WTC11 (cell line): Measurements from ENCODE around the gene PAQR6. TPM values are rescaled to one million over a fixed set of nuclear protein-coding genes. Genes with fewer than 3 reads are reported as not detected.

ENCODE experiments used
- ATAC-seq: fragments of 200-7000 bp; cut with Tn5 transposase; 2 replicates; pipeline ENCODE4 v1.10.0; 2021; ENCODE audit warnings: mild to moderate bottlenecking, moderate library complexity
- CTCF ChIA-PET: fragments of 300-600 bp; sonication (Branson Sonifier 250); formaldehyde crosslinking; loops from one replicate; lab custom pipeline; 2021; ENCODE audit warnings: antibody characterized with exemption; lab: Charles Lee
- POLR2A ChIA-PET: fragments of 350-600 bp; sonication (Branson Sonifier 250); formaldehyde crosslinking; loops from one replicate; lab custom pipeline; 2021; ENCODE audit warnings: antibody characterized with exemption; lab: Charles Lee
- DNase-seq: peaks from one replicate; pipeline ENCODE4 v3.0.0; 2021; ENCODE audit warnings: low spot score
- H3K27ac Mint-ChIP-seq: 2 replicates; pipeline ENCODE4 v1.8.0; 2021; ENCODE audit warnings: mixed read lengths
- H3K27me3 Mint-ChIP-seq: 2 replicates; pipeline ENCODE4 v1.8.0; 2021; ENCODE audit warnings: low read depth, mild to moderate bottlenecking, moderate library complexity, mixed read lengths
- H3K36me3 Mint-ChIP-seq: 2 replicates; pipeline ENCODE4 v1.8.0; 2021; ENCODE audit warnings: mixed read lengths
- H3K4me1 Mint-ChIP-seq: 2 replicates; pipeline ENCODE4 v1.8.0; 2022; ENCODE audit warnings: mixed read lengths
- H3K4me3 Mint-ChIP-seq: 2 replicates; pipeline ENCODE4 v1.8.0; 2021; ENCODE audit warnings: mild to moderate bottlenecking, moderate library complexity, mixed read lengths
- H3K9me3 Mint-ChIP-seq: 2 replicates; pipeline ENCODE4 v1.8.0; 2021; ENCODE audit warnings: mixed read lengths
- ARID4B ChIP-seq: sonication (generic); formaldehyde crosslinking; IDR thresholded peaks from 2 replicates; pipeline ENCODE4 v1.8.0; 2023; ENCODE audit warnings: missing genetic modification reagents, mild to moderate bottlenecking, borderline replicate concordance
- CBFB ChIP-seq: sonication (generic); formaldehyde crosslinking; IDR thresholded peaks from 2 replicates; pipeline ENCODE4 v1.8.1; 2022; ENCODE audit warnings: mild to moderate bottlenecking, low read depth, missing genetic modification reagents
- CREM ChIP-seq: sonication (generic); formaldehyde crosslinking; IDR thresholded peaks from 2 replicates; pipeline ENCODE4 v1.8.1; 2022; ENCODE audit warnings: mild to moderate bottlenecking, missing genetic modification reagents, moderate library complexity
- E2F1 ChIP-seq: sonication (generic); formaldehyde crosslinking; IDR thresholded peaks from 2 replicates; pipeline ENCODE4 v1.8.0; 2022; ENCODE audit warnings: mild to moderate bottlenecking, missing genetic modification reagents
- GTF2I ChIP-seq: fragments of 250-450 bp; sonication (Bioruptor Pico); conservative IDR thresholded peaks from 2 replicates; pipeline ENCODE4 v1.4.0; 2021; ENCODE audit warnings: mild to moderate bottlenecking
- IRF2 ChIP-seq: sonication (generic); formaldehyde crosslinking; IDR thresholded peaks from 2 replicates; pipeline ENCODE4 v1.8.0; 2022; ENCODE audit warnings: low read depth, missing genetic modification reagents, borderline replicate concordance
- JAZF1 ChIP-seq: fragments of 250-450 bp; sonication (Bioruptor Pico); IDR thresholded peaks from 2 replicates; pipeline ENCODE4 v1.9.0; 2021; ENCODE audit warnings: moderate library complexity, mild to moderate bottlenecking, inconsistent platforms
- NFATC4 ChIP-seq: fragments of 250-450 bp; sonication (Bioruptor Pico); IDR thresholded peaks from 2 replicates; pipeline ENCODE4 v1.9.0; 2021; ENCODE audit warnings: mild to moderate bottlenecking
- NFYB ChIP-seq: sonication (generic); formaldehyde crosslinking; conservative IDR thresholded peaks from 2 replicates; pipeline ENCODE4 v1.8.0; 2022; ENCODE audit warnings: low read depth, missing genetic modification reagents
- PRRX2 ChIP-seq: fragments of 250-450 bp; sonication (Bioruptor Pico); IDR thresholded peaks from 2 replicates; pipeline ENCODE4 v1.8.0; 2021; ENCODE audit warnings: mild to moderate bottlenecking
- RORB ChIP-seq: fragments of 250-450 bp; sonication (Bioruptor Pico); IDR thresholded peaks from 2 replicates; pipeline ENCODE4 v1.9.0; 2021; ENCODE audit warnings: mild to moderate bottlenecking
- TCF7 ChIP-seq: sonication (generic); formaldehyde crosslinking; IDR thresholded peaks from 2 replicates; pipeline ENCODE4 v1.8.0; 2022; ENCODE audit warnings: mild to moderate bottlenecking, low read depth, missing genetic modification reagents, moderate library complexity
- USF1 ChIP-seq: sonication (generic); formaldehyde crosslinking; IDR thresholded peaks from 2 replicates; pipeline ENCODE4 v1.8.0; 2022; ENCODE audit warnings: mild to moderate bottlenecking, missing genetic modification reagents
- ZNF396 ChIP-seq: fragments of 250-450 bp; sonication (Bioruptor Pico); IDR thresholded peaks from 2 replicates; pipeline ENCODE4 v1.8.0; 2021; ENCODE audit warnings: mild to moderate bottlenecking, moderate library complexity, borderline replicate concordance
- total RNA-seq: library from RNA; stranded (reverse); gene quantifications from 3 replicates; pipeline ENCODE4 v1.2.3, GENCODE V29; 2021
- TF ChIP-seq, protein P1 (sequence below): fragments of 250-450 bp; sonication (Bioruptor Pico); IDR thresholded peaks from 2 replicates; pipeline ENCODE4 v2.1.2; 2022; ENCODE audit warnings: mild to moderate bottlenecking, moderate library complexity

PAQR6 gene
- total RNA-seq, 1 experiment from 2014 or later, result 5.9 TPM

DNA sequence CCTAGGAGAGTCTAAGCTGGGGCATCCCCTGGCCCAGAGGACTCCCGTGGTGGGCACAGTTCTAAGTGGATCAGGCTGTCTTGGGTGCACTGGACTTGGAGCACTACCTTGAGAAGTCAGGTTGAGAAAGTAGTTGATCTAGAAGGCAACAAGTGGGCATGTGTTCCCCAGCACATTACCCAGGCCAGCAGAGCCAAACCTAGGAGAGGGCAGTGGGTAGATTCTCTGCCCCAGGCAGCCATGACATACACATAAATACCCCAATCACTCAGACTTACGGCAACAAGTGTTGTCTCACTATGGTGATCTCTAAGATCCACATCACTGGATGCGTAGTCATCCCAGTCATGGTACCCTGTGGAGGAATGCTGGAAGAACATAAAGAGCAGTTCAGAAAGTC is 36.6 kb downstream of the PAQR6 start (continued):
- TF ChIP-seq NFYB, result no peak

GRCh38 chr1:156204686-156205085 is 43.2 kb downstream of the PAQR6 start:
- Mint-ChIP-seq H3K27ac (no peak overlapping the region), H3K27me3 (no peaks in the 10 kb centered on the region), H3K4me3 (no peak overlapping the region), H3K4me1 (peaks cover 12% of the 10 kb centered on the region), H3K36me3 (peaks cover 11% of the 10 kb centered on the region), H3K9me3 (no peaks in the 10 kb centered on the region)
- ChIA-PET POLR2A (no interaction called here), CTCF (no interaction called here)
- no peak for ATAC-seq
- no peak for DNase-seq
- TF ChIP-seq ZNF396 (CRISPR knock-in tag) (no peak), CBFB (no peak), TCF7 (CRISPR knock-in tag) (no peak), ARID4B (CRISPR knock-in tag) (no peak), IRF2 (CRISPR knock-in tag) (no peak), CREM (CRISPR knock-in tag) (no peak), PRRX2 (CRISPR knock-in tag) (no peak), NFATC4 (CRISPR knock-in tag) (no peak), RORB (CRISPR knock-in tag) (no peak), GTF2I (CRISPR knock-in tag) (no peak)
- TF ChIP-seq, protein P1, sequence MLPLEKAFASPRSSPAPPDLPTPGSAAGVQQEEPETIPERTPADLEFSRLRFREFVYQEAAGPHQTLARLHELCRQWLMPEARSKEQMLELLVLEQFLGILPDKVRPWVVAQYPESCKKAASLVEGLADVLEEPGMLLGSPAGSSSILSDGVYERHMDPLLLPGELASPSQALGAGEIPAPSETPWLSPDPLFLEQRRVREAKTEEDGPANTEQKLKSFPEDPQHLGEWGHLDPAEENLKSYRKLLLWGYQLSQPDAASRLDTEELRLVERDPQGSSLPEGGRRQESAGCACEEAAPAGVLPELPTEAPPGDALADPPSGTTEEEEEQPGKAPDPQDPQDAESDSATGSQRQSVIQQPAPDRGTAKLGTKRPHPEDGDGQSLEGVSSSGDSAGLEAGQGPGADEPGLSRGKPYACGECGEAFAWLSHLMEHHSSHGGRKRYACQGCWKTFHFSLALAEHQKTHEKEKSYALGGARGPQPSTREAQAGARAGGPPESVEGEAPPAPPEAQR (CRISPR knock-in tag), result no peak

DNA sequence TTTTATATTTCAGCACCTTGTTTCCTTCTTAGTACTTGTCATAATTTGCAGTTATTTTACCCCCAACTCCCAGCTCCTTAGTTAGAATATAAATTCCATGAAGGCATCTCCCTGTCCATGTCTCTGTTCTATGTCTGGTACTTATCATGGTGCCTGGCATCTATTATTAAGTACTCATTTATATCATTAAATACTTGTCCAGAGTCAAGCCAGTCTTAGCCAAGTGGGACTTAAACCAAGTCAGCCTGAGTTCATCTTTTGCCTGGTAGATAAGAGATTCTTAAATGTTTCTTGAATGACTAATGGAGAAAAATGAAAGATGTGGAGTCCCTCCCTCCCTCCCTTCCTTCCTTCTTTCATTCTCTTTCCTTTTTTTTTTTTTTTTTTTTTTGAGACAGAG is 44.5 kb downstream of the PAQR6 start:
- no peak for DNase-seq
- Mint-ChIP-seq H3K9me3 (no peaks in the 10 kb centered on the region), H3K36me3 (peaks cover 9% of the 10 kb centered on the region), H3K27ac (no peak overlapping the region), H3K4me3 (no peak overlapping the region), H3K4me1 (0 out of 2 replicates have a peak, but pooled peaks cover 3% of the 10 kb centered on the region), H3K27me3 (no peaks in the 10 kb centered on the region)
- ChIA-PET CTCF (interaction anchor here (0.8 kb wide), 1 partner anchor 9 kb away, joined by 3 read pairs; the partner anchor contains the start of gene SLC25A44), POLR2A (no interaction called here)
- no peak for ATAC-seq
- TF ChIP-seq JAZF1 (CRISPR knock-in tag) (no peak), USF1 (CRISPR knock-in tag) (no peak), E2F1 (CRISPR knock-in tag) (no peak)
